VCaP (cell line): ENCODE measurements around the gene USH2A.

ENCODE experiments used
- H3K27ac ChIP-seq: fragments of 450-650 bp; 2 replicates; pipeline ENCODE4 v1.5.1; 2017
- TF ChIP-seq, protein P1 (sequence below): fragments of 450-650 bp; conservative IDR thresholded peaks from 2 replicates; pipeline ENCODE4 v1.5.1; 2017; ENCODE audit warnings: mild to moderate bottlenecking, moderate library complexity

USH2A gene

DNA sequence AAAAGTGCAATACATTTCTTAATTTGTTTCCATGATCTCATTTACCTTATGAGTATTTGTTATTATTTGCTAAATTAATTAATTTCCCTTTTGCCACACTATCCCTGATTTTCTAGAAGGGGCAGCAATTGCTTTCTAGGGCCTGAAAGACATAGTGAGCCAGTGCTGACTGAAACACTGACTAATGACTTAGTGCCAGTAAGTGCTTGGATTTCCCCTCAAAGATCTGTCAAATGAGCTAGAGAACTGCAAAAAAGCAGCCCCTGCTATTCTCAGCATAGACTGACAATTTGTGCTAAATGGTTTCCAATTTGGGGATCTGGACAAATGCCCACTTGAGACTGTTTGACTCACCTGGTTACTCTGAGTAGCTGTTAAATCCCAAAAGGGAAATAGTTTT, 35.6 kb upstream of the USH2A start:
- H3K27ac ChIP-seq, result no peak overlapping the region
- TF ChIP-seq, protein P1, sequence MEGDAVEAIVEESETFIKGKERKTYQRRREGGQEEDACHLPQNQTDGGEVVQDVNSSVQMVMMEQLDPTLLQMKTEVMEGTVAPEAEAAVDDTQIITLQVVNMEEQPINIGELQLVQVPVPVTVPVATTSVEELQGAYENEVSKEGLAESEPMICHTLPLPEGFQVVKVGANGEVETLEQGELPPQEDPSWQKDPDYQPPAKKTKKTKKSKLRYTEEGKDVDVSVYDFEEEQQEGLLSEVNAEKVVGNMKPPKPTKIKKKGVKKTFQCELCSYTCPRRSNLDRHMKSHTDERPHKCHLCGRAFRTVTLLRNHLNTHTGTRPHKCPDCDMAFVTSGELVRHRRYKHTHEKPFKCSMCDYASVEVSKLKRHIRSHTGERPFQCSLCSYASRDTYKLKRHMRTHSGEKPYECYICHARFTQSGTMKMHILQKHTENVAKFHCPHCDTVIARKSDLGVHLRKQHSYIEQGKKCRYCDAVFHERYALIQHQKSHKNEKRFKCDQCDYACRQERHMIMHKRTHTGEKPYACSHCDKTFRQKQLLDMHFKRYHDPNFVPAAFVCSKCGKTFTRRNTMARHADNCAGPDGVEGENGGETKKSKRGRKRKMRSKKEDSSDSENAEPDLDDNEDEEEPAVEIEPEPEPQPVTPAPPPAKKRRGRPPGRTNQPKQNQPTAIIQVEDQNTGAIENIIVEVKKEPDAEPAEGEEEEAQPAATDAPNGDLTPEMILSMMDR, result no peak

DNA sequence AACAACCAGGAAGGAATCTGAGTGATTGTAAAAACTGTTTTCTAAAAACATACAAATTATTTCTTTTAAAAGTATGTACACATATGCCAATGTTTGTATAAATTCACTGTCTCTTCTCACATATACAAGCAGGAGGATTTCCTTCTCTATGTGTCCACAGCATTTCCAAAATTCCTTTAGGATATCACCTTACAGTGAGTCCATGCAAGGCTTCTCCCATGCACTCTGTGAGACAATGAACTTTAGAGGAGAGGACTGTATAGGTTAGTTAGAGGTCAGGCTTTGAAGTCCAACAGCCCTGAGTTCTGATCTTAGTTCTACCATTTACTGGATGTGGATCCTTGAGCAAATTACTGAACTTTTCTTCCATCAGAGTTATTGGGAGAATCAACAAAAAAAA, 34.1 kb upstream of the USH2A start:
- TF ChIP-seq, protein P1, result no peak
- H3K27ac ChIP-seq, result no peak overlapping the region

- TF ChIP-seq, protein P1, result no peak
These were observed 33.4 kb upstream of the USH2A start for GRCh38 chr1:216456682-216457081.

DNA sequence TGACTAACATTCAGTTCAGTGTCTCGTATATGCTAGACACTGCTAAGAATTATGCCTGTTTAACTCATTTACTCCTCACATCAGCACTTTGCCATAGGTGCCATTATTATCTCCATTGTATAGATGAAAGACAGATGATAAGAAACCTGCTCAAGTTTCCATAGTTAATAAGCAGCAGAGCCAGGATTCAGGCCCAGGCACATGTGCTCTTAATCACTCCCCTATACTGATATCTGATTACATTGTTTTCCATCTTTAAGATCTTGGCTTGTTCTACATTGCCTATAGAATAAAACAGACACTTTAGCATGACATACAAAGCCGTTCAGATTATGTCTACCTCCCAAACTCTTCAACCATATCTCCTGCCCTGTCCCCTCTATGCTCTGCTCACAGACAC, 30.5 kb upstream of the USH2A start:
- H3K27ac ChIP-seq, result no peak overlapping the region
- TF ChIP-seq, protein P1, result no peak

More at GRCh38 chr1:216456682-216457081, 33.4 kb upstream of the USH2A start:
- H3K27ac ChIP-seq, result no peak overlapping the region

DNA sequence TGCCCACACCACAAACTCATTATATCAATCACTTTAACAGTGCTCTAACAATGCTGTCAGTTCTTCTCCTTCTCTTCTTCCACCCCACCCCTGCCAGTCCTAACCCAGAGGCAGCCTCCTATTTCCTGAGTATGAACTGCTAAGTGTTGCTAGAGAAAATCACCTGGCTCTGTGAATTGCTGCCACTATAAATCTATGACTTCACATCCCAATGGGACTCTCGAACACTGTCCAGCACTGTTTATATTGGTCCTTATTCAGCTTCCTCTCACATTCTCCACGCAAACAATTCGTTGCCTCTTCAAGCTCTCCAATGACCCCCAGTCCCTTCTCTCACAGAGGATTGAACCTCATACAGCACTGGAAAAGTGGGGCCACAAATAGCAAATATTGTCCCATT, 27.0 kb upstream of the USH2A start:
- TF ChIP-seq, protein P1, result no peak

DNA sequence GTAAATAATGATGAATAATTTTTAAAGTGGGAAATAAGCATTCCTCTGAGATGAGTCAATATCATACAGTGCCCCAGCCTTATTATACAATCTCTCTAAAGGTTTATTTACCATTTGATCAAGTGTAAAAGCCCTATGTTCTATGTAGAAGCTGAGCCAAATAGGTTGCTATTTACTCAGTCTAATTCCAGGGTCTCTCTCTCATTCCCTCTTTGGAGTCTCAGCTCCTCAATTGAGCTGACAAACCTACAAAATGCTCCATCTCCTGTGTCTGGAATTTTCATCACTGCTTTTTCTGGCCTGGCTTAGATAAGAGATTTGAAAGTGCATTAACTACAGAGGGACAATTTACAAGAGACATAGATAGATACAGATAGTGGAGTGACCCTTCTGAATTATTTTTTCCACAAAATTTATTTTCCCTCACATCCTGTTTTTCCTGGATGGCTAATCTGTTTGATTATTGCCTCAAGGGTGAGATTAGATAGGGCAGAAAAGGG, 24.8 kb upstream of the USH2A start:
- H3K27ac ChIP-seq, result no peak overlapping the region

More for the DNA sequence above, 27.0 kb upstream of the USH2A start:
- no peak overlapping the region for H3K27ac ChIP-seq

DNA sequence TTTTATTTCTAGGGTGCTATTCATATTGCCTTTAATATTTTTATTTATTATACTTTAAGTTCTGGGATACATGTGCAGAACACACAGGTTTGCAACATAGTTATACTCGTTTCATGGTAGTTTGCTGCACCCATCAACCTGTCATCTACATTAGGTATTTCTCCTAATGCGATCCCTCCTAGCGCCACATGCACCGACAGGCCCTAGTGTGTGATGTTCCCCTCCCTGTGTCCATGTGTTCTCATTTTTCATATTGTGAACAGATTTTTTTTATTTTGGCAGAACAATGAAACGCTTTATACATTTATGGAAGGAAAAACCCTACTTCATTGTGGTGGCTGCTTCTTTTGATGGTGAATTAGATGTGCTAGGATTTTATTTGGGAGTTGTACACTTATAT, 14.4 kb upstream of the USH2A start:
- H3K27ac ChIP-seq, result no peak overlapping the region
- TF ChIP-seq, protein P1, result no peak

More for the DNA sequence above, 24.8 kb upstream of the USH2A start:
- TF ChIP-seq, protein P1, result no peak
